Inferior parietal cortex (tissue), 1 donor: ENCODE data around the gene ABCG1.
"Not testable (repeated sequence)": the region's sequence is repeated elsewhere in the genome, so short reads cannot be mapped to it uniquely, and the experiment has no call there.

ENCODE experiments used
- DNase-seq: peaks from one replicate; pipeline ENCODE4 v3.0.0-alpha.2; 2016; ENCODE audit errors: extremely low spot score

ABCG1 gene

GRCh38 chr21:42218836-42219605 is at the start of gene ABCG1:
TSS of gene ABCG1 (plus strand) at chr21:42219140. CDS start at chr21:42219263, 123 bp downstream.
- DNase-seq = peak; percentile 27

- DNase-seq = no peak
Measured at GRCh38 chr21:42169758-42170157, 49.2 kb upstream of the ABCG1 start.

GRCh38 chr21:42171091-42172053 is 47.6 kb upstream of the ABCG1 start:
- peak; percentile 84 for DNase-seq

- no peak for DNase-seq
Measured at GRCh38 chr21:42172596-42173483, 46.1 kb upstream of the ABCG1 start.

- no peak for DNase-seq
Measured at GRCh38 chr21:42174173-42174572, 44.8 kb upstream of the ABCG1 start.

- no peak for DNase-seq
Measured at GRCh38 chr21:42175110-42175710, 43.7 kb upstream of the ABCG1 start.

GRCh38 chr21:42176859-42177258 is 42.1 kb upstream of the ABCG1 start:
- peak; percentile 59 for DNase-seq

GRCh38 chr21:42179316-42179715 is 39.6 kb upstream of the ABCG1 start:
- DNase-seq = no peak

GRCh38 chr21:42180001-42180400 is 38.9 kb upstream of the ABCG1 start:
- not testable (repeated sequence) for DNase-seq

- no peak for DNase-seq
Measured at GRCh38 chr21:42182713-42183371, 36.1 kb upstream of the ABCG1 start.

- no peak for DNase-seq
Measured at GRCh38 chr21:42183374-42184266, 35.3 kb upstream of the ABCG1 start.

GRCh38 chr21:42186591-42186990 is 32.3 kb upstream of the ABCG1 start:
- DNase-seq = no peak

GRCh38 chr21:42187976-42188653 is 30.8 kb upstream of the ABCG1 start:
- DNase-seq = peak; percentile 28

GRCh38 chr21:42188663-42189062 is 30.3 kb upstream of the ABCG1 start:
- no peak for DNase-seq

GRCh38 chr21:42189431-42189830 is 29.5 kb upstream of the ABCG1 start:
- DNase-seq = no peak

GRCh38 chr21:42189860-42190485 is 29.0 kb upstream of the ABCG1 start:
- no peak for DNase-seq

- peak; percentile 33 for DNase-seq
Measured at GRCh38 chr21:42190486-42190863, 28.5 kb upstream of the ABCG1 start.

GRCh38 chr21:42191064-42191463 is 27.9 kb upstream of the ABCG1 start:
- DNase-seq = no peak
